Left lung (tissue), 10 donors: ENCODE results near the gene SHBG. TPM values are rescaled to one million over a fixed set of nuclear protein-coding genes. Genes with fewer than 3 reads are reported as not detected.

Source experiments
- ATAC-seq: fragments of 200-7000 bp; cut with Tn5 transposase; one replicate; pipeline ENCODE4 v1.9.1; 2020; ENCODE audit warnings: moderate library complexity
- DNase-seq, 4 donors: peaks; one replicate each; pipeline ENCODE4 v3.0.0-alpha.2; 2013 to 2020
- H3K27ac ChIP-seq, 2 donors: fragments of 200-600 bp; sonication (generic) in 1 of 2; one replicate each; pipeline versions ENCODE4 v1.5.0 to v1.8.0; 2020 to 2021
- H3K27me3 ChIP-seq, 2 donors: fragments of 200-600 bp; sonication (generic) in 1 of 2; one replicate each; pipeline versions ENCODE4 v1.5.0 to v1.8.0; 2020 to 2021
- H3K36me3 ChIP-seq, 2 donors: fragments of 200-600 bp; sonication (generic) in 1 of 2; one replicate each; pipeline versions ENCODE4 v1.5.0 to v1.8.0; 2020 to 2021
- H3K4me1 ChIP-seq, 2 donors: fragments of 200-600 bp; one replicate each; pipeline ENCODE4 v1.8.0; 2021
- H3K4me3 ChIP-seq, 2 donors: fragments of 200-600 bp; sonication (generic) in 1 of 2; one replicate each; pipeline versions ENCODE4 v1.5.0 to v1.8.0; 2020 to 2021; ENCODE audit warnings: mild to moderate bottlenecking in 1 of 2
- H3K9me3 ChIP-seq, 2 donors: fragments of 200-600 bp; sonication (generic) in 1 of 2; one replicate each; pipeline versions ENCODE4 v1.5.0 to v1.8.0; 2020 to 2021
- intact Hi-C, 2 donors: fragments of 100-400 bp; cut with DNase I; formaldehyde crosslinking; loops; one replicate each; pipeline versions ENCODE4 v1.11.2 to v1.14.2; 2022
- polyA plus RNA-seq, 6 donors: library from polyadenylated mRNA; unstranded; fragments of 120-200 nt; gene quantifications; one replicate each; pipeline ENCODE4 v1.2.1, GENCODE V29; 2013; ENCODE audit not compliant: insufficient read length in 6 of 6
- total RNA-seq, 2 donors: library from RNA; stranded (reverse); fragmentation: NEBNext Ultra II Directional; extraction: Animal tissue kit (Norgen Biotek cat#: 25700); gene quantifications; one replicate each; pipeline ENCODE4 v1.2.1, GENCODE V29; 2021
- TF ChIP-seq, protein P1 (sequence below), 2 donors: fragments of 200-600 bp; sonication (generic) in 1 of 2; IDR thresholded peaks; one replicate each; pipeline versions ENCODE4 v1.5.0 to v1.8.0; 2021; ENCODE audit warnings: antibody characterized with exemption in 2 of 2
- donor health status: DM: no; HTN: yes; CAD: no.
- donor health status: DM: no; HTN: no; CAD: no.

SHBG gene
- total and polyA plus RNA-seq, 8 donors: 0.50 to 2.2 (median 1.3) TPM; not detected in 1

- H3K4me1 ChIP-seq: peaks cover 16 to 19% of the 10 kb centered on the region in 2 donors
- H3K9me3 ChIP-seq: no peaks in the 10 kb centered on the region
- TF ChIP-seq, protein P1, sequence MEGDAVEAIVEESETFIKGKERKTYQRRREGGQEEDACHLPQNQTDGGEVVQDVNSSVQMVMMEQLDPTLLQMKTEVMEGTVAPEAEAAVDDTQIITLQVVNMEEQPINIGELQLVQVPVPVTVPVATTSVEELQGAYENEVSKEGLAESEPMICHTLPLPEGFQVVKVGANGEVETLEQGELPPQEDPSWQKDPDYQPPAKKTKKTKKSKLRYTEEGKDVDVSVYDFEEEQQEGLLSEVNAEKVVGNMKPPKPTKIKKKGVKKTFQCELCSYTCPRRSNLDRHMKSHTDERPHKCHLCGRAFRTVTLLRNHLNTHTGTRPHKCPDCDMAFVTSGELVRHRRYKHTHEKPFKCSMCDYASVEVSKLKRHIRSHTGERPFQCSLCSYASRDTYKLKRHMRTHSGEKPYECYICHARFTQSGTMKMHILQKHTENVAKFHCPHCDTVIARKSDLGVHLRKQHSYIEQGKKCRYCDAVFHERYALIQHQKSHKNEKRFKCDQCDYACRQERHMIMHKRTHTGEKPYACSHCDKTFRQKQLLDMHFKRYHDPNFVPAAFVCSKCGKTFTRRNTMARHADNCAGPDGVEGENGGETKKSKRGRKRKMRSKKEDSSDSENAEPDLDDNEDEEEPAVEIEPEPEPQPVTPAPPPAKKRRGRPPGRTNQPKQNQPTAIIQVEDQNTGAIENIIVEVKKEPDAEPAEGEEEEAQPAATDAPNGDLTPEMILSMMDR (IDR thresholded peaks at IDR 0.05): no peak
- intact Hi-C loops: no loop called here
- DNase-seq (no peak), ATAC-seq (no peak)
- H3K4me3 ChIP-seq: no peak overlapping the region
- no peak overlapping the region for H3K27ac ChIP-seq
- H3K27me3 ChIP-seq: peaks cover 15 to 43% of the 10 kb centered on the region in 2 donors
- no peaks in the 10 kb centered on the region for H3K36me3 ChIP-seq
These were observed 25.1 kb downstream of the SHBG start for GRCh38 chr17:7654832-7655540.

DNA sequence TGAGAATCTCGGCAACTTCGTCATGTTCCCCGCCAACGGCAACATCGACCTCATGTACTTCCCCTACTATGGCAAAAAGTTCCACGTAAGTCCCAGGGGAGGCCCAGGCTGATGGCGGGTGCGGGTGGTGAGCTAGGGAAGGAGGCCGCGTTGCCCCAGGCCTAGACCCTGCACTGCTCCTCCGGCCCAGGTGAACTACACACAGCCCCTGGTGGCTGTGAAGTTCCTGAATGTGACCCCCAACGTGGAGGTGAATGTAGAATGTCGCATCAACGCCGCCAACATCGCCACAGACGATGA is 25.6 kb downstream of the SHBG start:
- TF ChIP-seq, protein P1 (IDR thresholded peaks at IDR 0.05): no peak
- DNase-seq: no peak
- Histone ChIP-seq H3K27ac (no peak overlapping the region), H3K4me3 (no peak overlapping the region), H3K27me3 (peaks cover 15 to 38% of the 10 kb centered on the region in 2 donors), H3K4me1 (peaks cover 12 to 14% of the 10 kb centered on the region in 2 donors), H3K9me3 (no peaks in the 10 kb centered on the region), H3K36me3 (no peaks in the 10 kb centered on the region)
- ATAC-seq: no peak
- intact Hi-C loops: no loop called here

DNA sequence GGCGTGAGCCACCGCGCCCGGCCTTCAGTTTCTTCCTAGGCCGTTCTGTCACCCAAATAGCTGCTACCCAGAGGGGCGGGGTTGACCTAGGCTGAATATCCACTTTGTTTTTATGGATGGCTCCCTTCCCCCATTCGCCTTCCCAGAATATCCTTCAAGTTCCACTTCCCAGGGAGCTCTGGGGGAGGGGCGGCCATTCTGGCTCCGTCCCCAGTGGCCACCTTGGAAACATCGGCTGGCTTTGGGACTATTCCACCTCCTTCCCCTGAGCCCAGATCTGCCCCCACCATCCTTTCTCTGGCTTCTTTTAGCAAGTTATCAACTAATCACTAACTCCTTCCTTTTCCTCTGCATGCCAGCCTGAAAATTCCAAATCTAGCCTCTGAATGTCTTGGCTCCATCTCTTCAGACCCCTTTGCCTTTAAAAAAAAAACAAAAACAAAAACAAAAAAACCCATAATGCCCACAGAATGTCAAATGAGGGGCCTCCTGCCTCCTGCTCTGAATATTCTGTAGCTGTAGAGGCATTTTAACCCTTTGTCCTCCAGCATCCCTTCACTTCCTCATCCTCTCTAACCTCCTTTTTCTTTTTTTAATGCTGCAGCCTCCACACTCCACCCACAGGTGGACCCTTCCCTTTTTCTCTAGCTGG is 27.1 kb downstream of the SHBG start:
- Histone ChIP-seq H3K36me3 (no peaks in the 10 kb centered on the region), H3K4me3 (no peak overlapping the region), H3K9me3 (no peaks in the 10 kb centered on the region), H3K4me1 (no peaks in the 10 kb centered on the region), H3K27ac (no peak overlapping the region), H3K27me3 (peaks cover under 1 to 22% of the 10 kb centered on the region in 2 donors)
- ATAC-seq (peak; percentile 50), DNase-seq (peak in 1 of 4 donors; percentile 62)
- TF ChIP-seq, protein P1 (IDR thresholded peaks at IDR 0.05): no peak
- intact Hi-C loops: no loop called here

GRCh38 chr17:7667656-7668406 is 37.9 kb downstream of the SHBG start:
- Histone ChIP-seq H3K27me3 (no peaks in the 10 kb centered on the region), H3K27ac (no peak overlapping the region), H3K36me3 (peaks cover 0 to 69% of the 10 kb centered on the region in 2 donors), H3K4me1 (no peaks in the 10 kb centered on the region), H3K4me3 (no peak overlapping the region), H3K9me3 (no peaks in the 10 kb centered on the region)
- TF ChIP-seq, protein P1 (IDR thresholded peaks at IDR 0.05): no peak
- DNase-seq (peak in 2 of 4 donors; percentile 17 to 62), ATAC-seq (no peak)
- intact Hi-C loops: no loop called here

DNA sequence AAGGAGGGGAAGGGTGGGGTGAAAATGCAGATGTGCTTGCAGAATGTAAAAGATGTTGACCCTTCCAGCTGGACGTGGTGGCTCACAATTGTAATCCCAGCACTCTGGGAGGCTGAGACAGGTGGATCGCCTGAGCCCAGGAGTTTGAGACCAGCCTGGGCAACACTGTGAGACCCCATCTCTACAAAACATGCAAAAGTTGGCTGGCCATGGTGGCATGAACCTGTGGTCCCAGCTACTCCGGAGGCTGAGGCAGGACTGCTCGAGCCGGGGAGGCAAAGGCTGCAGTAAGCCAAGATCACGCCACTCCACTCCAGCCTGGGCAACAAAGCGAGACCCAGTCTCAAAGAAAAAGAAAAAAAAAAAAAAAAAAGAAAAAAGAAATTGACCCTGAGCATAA is 38.5 kb downstream of the SHBG start:
- H3K27ac ChIP-seq: no peak overlapping the region
- TF ChIP-seq, protein P1 (IDR thresholded peaks at IDR 0.05): no peak
- no peak overlapping the region for H3K4me3 ChIP-seq
- peaks cover 0 to 4% of the 10 kb centered on the region in 2 donors for H3K9me3 ChIP-seq
- H3K36me3 ChIP-seq: peaks cover 0 to 76% of the 10 kb centered on the region in 2 donors
- H3K27me3 ChIP-seq: no peaks in the 10 kb centered on the region
- H3K4me1 ChIP-seq: no peaks in the 10 kb centered on the region
- ATAC-seq: no peak
- DNase-seq: peak in 1 of 4 donors; percentile 13
- intact Hi-C loops: no loop called here
